ENCODE measurements around the gene GPN1.

The GPN1 gene

GRCh38 chr2:27640722-27641245 is 11.9 kb downstream of the GPN1 start:
- TF ChIP-seq NFIC (IDR thresholded peaks at IDR 0.05) (no peak), CREB1 (IDR thresholded peaks at IDR 0.05; ENCODE audit: low read depth) (no peak), REST (IDR thresholded peaks at IDR 0.05; ENCODE audit: low read depth) (no peak), FOXM1 (IDR thresholded peaks at IDR 0.05; ENCODE audit: borderline replicate concordance, low read depth) (no peak), EP300 (IDR thresholded peaks at IDR 0.05; ENCODE audit: borderline replicate concordance) (no peak), RAD21 (IDR thresholded peaks at IDR 0.05; ENCODE audit: low read depth) (no peak), CEBPB (IDR thresholded peaks at IDR 0.05) (no peak)

- TF ChIP-seq CREB1 (IDR thresholded peaks at IDR 0.05; ENCODE audit: low read depth) = no peak
- TF ChIP-seq REST (IDR thresholded peaks at IDR 0.05; ENCODE audit: low read depth) = no peak
- no peak for TF ChIP-seq NFIC (IDR thresholded peaks at IDR 0.05)
- TF ChIP-seq EP300 (IDR thresholded peaks at IDR 0.05; ENCODE audit: borderline replicate concordance) = no peak
- TF ChIP-seq ZBTB7A (IDR thresholded peaks at IDR 0.05; ENCODE audit: low read depth) = no peak
- TF ChIP-seq CEBPB (IDR thresholded peaks at IDR 0.05) = no peak
Observed at GRCh38 chr2:27645197-27645596, 16.3 kb downstream of the GPN1 start.

- TF ChIP-seq EGR1 (IDR thresholded peaks at IDR 0.05) (no peak), RAD21 (IDR thresholded peaks at IDR 0.05; ENCODE audit: low read depth) (no peak), USF1 (IDR thresholded peaks at IDR 0.05) (no peak), REST (IDR thresholded peaks at IDR 0.05; ENCODE audit: low read depth) (no peak), MAX (IDR thresholded peaks at IDR 0.05) (no peak), TCF12 (IDR thresholded peaks at IDR 0.05; ENCODE audit: low read depth) (no peak), TAF1 (IDR thresholded peaks at IDR 0.05; ENCODE audit: low read depth) (no peak), YY1 (IDR thresholded peaks at IDR 0.05; ENCODE audit: low read depth) (no peak)
Observed at GRCh38 chr2:27647289-27647688, 18.4 kb downstream of the GPN1 start.

- TF ChIP-seq RAD21 (IDR thresholded peaks at IDR 0.05; ENCODE audit: low read depth) (no peak), USF1 (IDR thresholded peaks at IDR 0.05) (no peak), ZBTB7A (IDR thresholded peaks at IDR 0.05; ENCODE audit: low read depth) (no peak), CREB1 (IDR thresholded peaks at IDR 0.05; ENCODE audit: low read depth) (no peak), EP300 (IDR thresholded peaks at IDR 0.05; ENCODE audit: borderline replicate concordance) (no peak), NFIC (IDR thresholded peaks at IDR 0.05) (no peak), CEBPB (IDR thresholded peaks at IDR 0.05) (no peak)
Observed at GRCh38 chr2:27647737-27648136, 18.9 kb downstream of the GPN1 start.

GRCh38 chr2:27651056-27651455 is 22.2 kb downstream of the GPN1 start:
- TF ChIP-seq NFIC (IDR thresholded peaks at IDR 0.05) (no peak), ZBTB7A (IDR thresholded peaks at IDR 0.05; ENCODE audit: low read depth) (no peak), CREB1 (IDR thresholded peaks at IDR 0.05; ENCODE audit: low read depth) (no peak), EP300 (IDR thresholded peaks at IDR 0.05; ENCODE audit: borderline replicate concordance) (no peak), MAX (IDR thresholded peaks at IDR 0.05) (no peak), RAD21 (IDR thresholded peaks at IDR 0.05; ENCODE audit: low read depth) (no peak)

All from Ishikawa (cell line).